Measurements from ENCODE around the gene CLEC4E.
"Not testable (repeated sequence)": the region's sequence is repeated elsewhere in the genome, so short reads cannot be mapped to it uniquely, and the experiment has no call there.

The CLEC4E gene

GRCh38 chr12:8540831-8541230 lies at the start of gene CLEC4E:
CLEC4E (minus strand) TSS chr12:8540905; CDS start chr12:8540797, 108 bp downstream.
- in situ Hi-C loops (cut with HindIII; ENCODE audit: low sequenced_read_pairs): not testable (repeated sequence)

GRCh38 chr12:8589679-8590078 lies 49.0 kb upstream of the CLEC4E start:
- in situ Hi-C loops (cut with HindIII; ENCODE audit: low sequenced_read_pairs): no loop called here

- in situ Hi-C loops (cut with HindIII; ENCODE audit: low sequenced_read_pairs): not testable (repeated sequence)
These were observed 43.8 kb upstream of the CLEC4E start for GRCh38 chr12:8584478-8584877.

GRCh38 chr12:8584004-8584403 lies 43.3 kb upstream of the CLEC4E start:
- in situ Hi-C loops (cut with HindIII; ENCODE audit: low sequenced_read_pairs): no loop called here

- in situ Hi-C loops (cut with HindIII; ENCODE audit: low sequenced_read_pairs): no loop called here
These were observed 40.5 kb upstream of the CLEC4E start for GRCh38 chr12:8581098-8581784.

- in situ Hi-C loops (cut with HindIII; ENCODE audit: low sequenced_read_pairs): no loop called here
These were observed 37.2 kb upstream of the CLEC4E start for GRCh38 chr12:8577879-8578278.

GRCh38 chr12:8572507-8572906 lies 31.8 kb upstream of the CLEC4E start:
- in situ Hi-C loops (cut with HindIII; ENCODE audit: low sequenced_read_pairs): no loop called here

GRCh38 chr12:8566525-8566924 lies 25.8 kb upstream of the CLEC4E start:
- in situ Hi-C loops (cut with HindIII; ENCODE audit: low sequenced_read_pairs): no loop called here

GRCh38 chr12:8566052-8566451 lies 25.3 kb upstream of the CLEC4E start:
- in situ Hi-C loops (cut with HindIII; ENCODE audit: low sequenced_read_pairs): not testable (repeated sequence)

GRCh38 chr12:8564656-8565055 lies 24.0 kb upstream of the CLEC4E start:
- in situ Hi-C loops (cut with HindIII; ENCODE audit: low sequenced_read_pairs): no loop called here

- in situ Hi-C loops (cut with HindIII; ENCODE audit: low sequenced_read_pairs): no loop called here
These were observed 22.7 kb upstream of the CLEC4E start for GRCh38 chr12:8563356-8563755.

GRCh38 chr12:8562310-8562709 lies 21.6 kb upstream of the CLEC4E start:
- in situ Hi-C loops (cut with HindIII; ENCODE audit: low sequenced_read_pairs): no loop called here

GRCh38 chr12:8561011-8561410 lies 20.3 kb upstream of the CLEC4E start:
- in situ Hi-C loops (cut with HindIII; ENCODE audit: low sequenced_read_pairs): no loop called here

GRCh38 chr12:8559676-8560075 lies 19.0 kb upstream of the CLEC4E start:
- in situ Hi-C loops (cut with HindIII; ENCODE audit: low sequenced_read_pairs): no loop called here

GRCh38 chr12:8556531-8557097 lies 15.9 kb upstream of the CLEC4E start:
- in situ Hi-C loops (cut with HindIII; ENCODE audit: low sequenced_read_pairs): no loop called here

GRCh38 chr12:8554451-8555195 lies 13.9 kb upstream of the CLEC4E start:
- in situ Hi-C loops (cut with HindIII; ENCODE audit: low sequenced_read_pairs): no loop called here

- in situ Hi-C loops (cut with HindIII; ENCODE audit: low sequenced_read_pairs): no loop called here
These were observed 12.5 kb upstream of the CLEC4E start for GRCh38 chr12:8553088-8553627.

- in situ Hi-C loops (cut with HindIII; ENCODE audit: low sequenced_read_pairs): no loop called here
These were observed 8.7 kb upstream of the CLEC4E start for GRCh38 chr12:8549381-8549780.

GRCh38 chr12:8548192-8548591 lies 7.5 kb upstream of the CLEC4E start:
- in situ Hi-C loops (cut with HindIII; ENCODE audit: low sequenced_read_pairs): no loop called here

GRCh38 chr12:8547645-8548044 lies 6.9 kb upstream of the CLEC4E start:
- in situ Hi-C loops (cut with HindIII; ENCODE audit: low sequenced_read_pairs): no loop called here

- in situ Hi-C loops (cut with HindIII; ENCODE audit: low sequenced_read_pairs): no loop called here
These were observed 5.9 kb upstream of the CLEC4E start for GRCh38 chr12:8546591-8546990.

- in situ Hi-C loops (cut with HindIII; ENCODE audit: low sequenced_read_pairs): no loop called here
These were observed 3.6 kb upstream of the CLEC4E start for GRCh38 chr12:8544295-8544694.
